ENCODE measurements around the gene GPR15LG.
"Not testable (repeated sequence)": the region's sequence is repeated elsewhere in the genome, so short reads cannot be mapped to it uniquely, and the experiment has no call there.

Gene GPR15LG

GRCh38 chr10:84171237-84171636 lies 2.4 kb upstream of the GPR15LG start:
- Histone ChIP-seq H3K4me1 (ENCODE audit: low read length) (peaks cover 22% of the 10 kb centered on the region; the same call in 1 of the 2 replicates), H2AFZ (ENCODE audit: low read length) (0 out of 2 replicates have a peak overlapping the region, but pooled peaks have one; percentile 53), H3K27ac (ENCODE audit: low read length) (peak overlapping the region; percentile 29; the same call in 1 of the 2 replicates)
- not testable (repeated sequence) for H3K9ac ChIP-seq (ENCODE audit: low read length); DNase-seq; H3K79me2 ChIP-seq (ENCODE audit: low read length); H3K4me3 ChIP-seq (ENCODE audit: low read length); H3F3A ChIP-seq (ENCODE audit: insufficient read depth, low read length); H3K9me2 ChIP-seq (replicated peaks; ENCODE audit: insufficient read depth, low read length); H3K9me3 ChIP-seq (replicated peaks; ENCODE audit: insufficient read depth, low read length); H4K20me1 ChIP-seq (ENCODE audit: insufficient read depth, low read length); H3K36me3 ChIP-seq (replicated peaks; ENCODE audit: insufficient read depth, low read length); H3K4me2 ChIP-seq (ENCODE audit: low read depth, low read length); H3K27me3 ChIP-seq (replicated peaks; ENCODE audit: insufficient read depth, low read length)

GRCh38 chr10:84171700-84172466 lies 1.7 kb upstream of the GPR15LG start:
- DNase-seq = not testable (repeated sequence)
- peak overlapping the region; percentile 29; the same call in 1 of the 2 replicates for H3K27ac ChIP-seq (ENCODE audit: low read length)

GRCh38 chr10:84172467-84173356 lies 889 bp upstream of the GPR15LG start:
- Histone ChIP-seq H3K9ac (ENCODE audit: low read length) (no peak overlapping the region), H3K4me1 (ENCODE audit: low read length) (peaks cover 19% of the 10 kb centered on the region; the same call in 1 of the 2 replicates), H3K9me3 (replicated peaks; ENCODE audit: insufficient read depth, low read length) (no peaks in the 10 kb centered on the region), H3K27me3 (replicated peaks; ENCODE audit: insufficient read depth, low read length) (no peaks in the 10 kb centered on the region), H3K36me3 (replicated peaks; ENCODE audit: insufficient read depth, low read length) (no peaks in the 10 kb centered on the region), H3K9me2 (replicated peaks; ENCODE audit: insufficient read depth, low read length) (no peaks in the 10 kb centered on the region), H3K4me2 (ENCODE audit: low read depth, low read length) (no peak overlapping the region), H3F3A (ENCODE audit: insufficient read depth, low read length) (no peaks in the 10 kb centered on the region), H4K20me1 (ENCODE audit: insufficient read depth, low read length) (no peaks in the 10 kb centered on the region), H3K27ac (ENCODE audit: low read length) (peak overlapping the region; percentile 29; the same call in 1 of the 2 replicates), H2AFZ (ENCODE audit: low read length) (peak overlapping the region; percentile 53; the same call in 1 of the 2 replicates), H3K79me2 (ENCODE audit: low read length) (no peaks in the 10 kb centered on the region), H3K4me3 (ENCODE audit: low read length) (no peak overlapping the region)
- no peak for DNase-seq
- TF ChIP-seq EZH2 (optimal IDR thresholded peaks at IDR 0.05; ENCODE audit: low read depth, low read length) (no peak), CTCF (IDR thresholded peaks at IDR 0.05; ENCODE audit: low read length) (no peak), EZH2phosphoT487 (IDR thresholded peaks at IDR 0.05; ENCODE audit: low read length) (no peak)

More at GRCh38 chr10:84171700-84172466, 1.7 kb upstream of the GPR15LG start:
- H4K20me1 ChIP-seq (ENCODE audit: insufficient read depth, low read length); H3K79me2 ChIP-seq (ENCODE audit: low read length); H3K9me3 ChIP-seq (replicated peaks; ENCODE audit: insufficient read depth, low read length); H3K9ac ChIP-seq (ENCODE audit: low read length); H3K4me3 ChIP-seq (ENCODE audit: low read length); H3K27me3 ChIP-seq (replicated peaks; ENCODE audit: insufficient read depth, low read length); H3K4me2 ChIP-seq (ENCODE audit: low read depth, low read length); H3K9me2 ChIP-seq (replicated peaks; ENCODE audit: insufficient read depth, low read length); H3K36me3 ChIP-seq (replicated peaks; ENCODE audit: insufficient read depth, low read length); H3F3A ChIP-seq (ENCODE audit: insufficient read depth, low read length): not testable (repeated sequence)
- Histone ChIP-seq H3K4me1 (ENCODE audit: low read length) (peaks cover 20% of the 10 kb centered on the region; the same call in 1 of the 2 replicates), H2AFZ (ENCODE audit: low read length) (peak overlapping the region; percentile 53; the same call in 1 of the 2 replicates)

- TF ChIP-seq EZH2phosphoT487 (IDR thresholded peaks at IDR 0.05; ENCODE audit: low read length) (no peak), EZH2 (optimal IDR thresholded peaks at IDR 0.05; ENCODE audit: low read depth, low read length) (no peak), CTCF (IDR thresholded peaks at IDR 0.05; ENCODE audit: low read length) (no peak)
These were observed 1.8 kb downstream of the GPR15LG start for GRCh38 chr10:84175436-84175835.

More at GRCh38 chr10:84175436-84175835, 1.8 kb downstream of the GPR15LG start:
- no peak overlapping the region for H3K9ac ChIP-seq (ENCODE audit: low read length)
- no peak overlapping the region for H2AFZ ChIP-seq (ENCODE audit: low read length)
- peaks cover 19% of the 10 kb centered on the region; the same call in 1 of the 2 replicates for H3K4me1 ChIP-seq (ENCODE audit: low read length)
- no peak overlapping the region for H3K4me2 ChIP-seq (ENCODE audit: low read depth, low read length)
- H3K27ac ChIP-seq (ENCODE audit: low read length) = no peak overlapping the region
- no peaks in the 10 kb centered on the region for H3F3A ChIP-seq (ENCODE audit: insufficient read depth, low read length)
- no peaks in the 10 kb centered on the region for H3K9me2 ChIP-seq (replicated peaks; ENCODE audit: insufficient read depth, low read length)
- H3K9me3 ChIP-seq (replicated peaks; ENCODE audit: insufficient read depth, low read length) = no peaks in the 10 kb centered on the region
- no peaks in the 10 kb centered on the region for H4K20me1 ChIP-seq (ENCODE audit: insufficient read depth, low read length)
- H3K4me3 ChIP-seq (ENCODE audit: low read length) = no peak overlapping the region
- DNase-seq = no peak
- H3K79me2 ChIP-seq (ENCODE audit: low read length) = no peaks in the 10 kb centered on the region
- H3K36me3 ChIP-seq (replicated peaks; ENCODE audit: insufficient read depth, low read length) = no peaks in the 10 kb centered on the region
- no peaks in the 10 kb centered on the region for H3K27me3 ChIP-seq (replicated peaks; ENCODE audit: insufficient read depth, low read length)
